Effector CD4-positive, alpha-beta T cell (primary cell): ENCODE data around the gene DNAH8.

Experiments
- DNase-seq: peaks from one replicate; pipeline ENCODE4 v3.0.0-alpha.2; 2020

DNAH8 gene

DNA sequence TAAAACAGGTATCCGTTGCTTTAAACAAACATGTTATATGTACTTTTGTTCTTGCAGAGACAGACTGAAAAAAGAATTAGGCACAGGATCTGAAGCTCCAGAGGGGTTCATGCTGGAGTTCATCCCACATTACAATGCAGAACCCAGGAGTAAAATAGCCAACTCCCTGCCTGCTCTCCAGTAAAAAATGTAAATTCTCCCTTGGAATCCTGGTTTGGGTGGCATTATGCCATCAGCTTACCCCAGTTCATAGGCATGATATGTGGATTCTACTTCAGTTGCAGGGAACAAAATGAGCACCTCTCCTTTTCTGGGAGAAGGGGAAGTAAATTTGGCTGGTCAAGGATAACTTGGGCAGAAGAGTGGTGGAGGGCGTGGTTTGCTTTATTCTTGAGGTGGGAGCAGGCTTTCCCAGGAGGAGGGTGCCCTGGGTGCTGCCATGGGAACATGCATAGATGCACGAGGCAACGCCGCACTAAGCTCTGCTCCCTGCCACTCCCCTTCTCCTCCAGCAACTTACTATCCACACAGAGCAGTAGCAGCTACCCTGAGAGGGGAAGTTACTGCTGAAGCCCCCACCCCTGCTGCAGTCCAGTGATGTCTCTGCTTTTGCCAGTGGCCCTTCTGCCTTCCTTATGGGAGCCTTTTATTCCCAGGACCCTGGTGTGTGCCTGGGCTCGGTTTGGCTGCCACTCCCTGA is 261.8 kb downstream of the DNAH8 start:
- DNase-seq, result no peak

DNA sequence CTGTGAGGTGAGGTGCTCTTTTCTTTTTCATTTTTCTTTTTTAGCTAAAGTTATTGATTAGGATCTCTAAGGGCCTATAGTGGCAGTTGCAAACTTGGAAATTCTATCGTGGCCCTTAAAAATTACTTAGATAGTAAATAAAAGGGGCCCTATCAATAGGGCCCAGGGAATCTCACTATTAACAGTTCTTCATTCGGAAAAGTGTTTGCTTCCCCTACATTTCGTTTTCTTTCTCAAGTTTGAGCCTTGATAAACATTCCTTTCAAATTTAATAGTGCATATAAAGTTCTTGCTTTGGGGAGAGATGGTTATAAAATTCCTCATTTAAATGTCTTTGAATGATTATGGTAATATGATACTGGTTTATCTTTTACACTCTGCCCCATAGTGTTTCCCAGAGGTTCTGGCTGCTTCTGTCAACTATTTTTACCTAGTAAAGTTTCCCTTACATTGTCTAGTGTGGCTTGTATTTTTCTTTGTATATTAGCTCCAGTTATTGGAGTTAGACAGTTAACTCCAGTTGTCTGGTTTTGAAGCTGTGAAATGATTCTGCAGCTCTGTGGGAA is 263.1 kb downstream of the DNAH8 start:
- DNase-seq, result no peak

GRCh38 chr6:38982470-38982869 is 267.4 kb downstream of the DNAH8 start:
- DNase-seq, result no peak

DNA sequence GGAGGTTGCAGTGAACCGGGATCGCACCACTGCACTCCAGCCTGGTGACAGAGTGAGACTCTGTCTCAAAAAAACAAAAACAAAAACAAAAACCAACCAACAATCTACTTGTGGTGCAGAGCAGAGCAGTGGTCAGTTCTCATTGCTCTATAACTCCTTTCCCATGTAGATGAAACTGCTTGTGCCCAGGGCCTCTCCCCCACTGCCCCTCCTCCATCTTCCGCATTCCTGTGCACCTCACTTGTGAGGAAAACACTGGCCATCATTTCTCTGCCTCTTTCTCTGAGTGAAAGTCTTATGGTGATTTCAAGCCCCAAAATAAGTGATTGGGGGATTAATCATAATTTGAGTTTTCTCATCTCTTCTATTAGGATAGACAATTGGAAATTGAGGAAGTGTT is 269.6 kb downstream of the DNAH8 start:
- no peak for DNase-seq

- no peak for DNase-seq
These were observed 270.7 kb downstream of the DNAH8 start for GRCh38 chr6:38985839-38986238.

DNA sequence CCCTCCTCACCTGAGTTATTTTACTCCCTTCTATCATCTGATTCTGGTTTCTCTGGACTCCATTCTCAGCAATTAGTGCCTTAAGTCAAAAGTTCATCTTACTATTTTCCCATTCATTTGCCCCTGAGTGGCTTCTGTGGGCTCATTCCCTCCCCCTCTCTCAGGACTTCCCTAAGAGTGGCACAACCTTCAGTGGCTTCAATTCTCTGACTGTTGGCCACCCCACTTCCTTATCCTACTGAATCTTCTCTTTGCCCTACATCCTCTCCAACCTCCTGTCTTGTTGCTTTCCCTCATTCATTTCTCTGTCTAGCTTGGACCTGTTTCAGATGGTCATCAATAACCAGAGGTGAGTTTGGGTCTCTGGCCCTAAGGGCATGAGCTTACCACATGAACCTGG is 272.4 kb downstream of the DNAH8 start:
- DNase-seq, result no peak

- DNase-seq, result no peak
These were observed 273.8 kb downstream of the DNAH8 start for GRCh38 chr6:38988736-38989449.

DNA sequence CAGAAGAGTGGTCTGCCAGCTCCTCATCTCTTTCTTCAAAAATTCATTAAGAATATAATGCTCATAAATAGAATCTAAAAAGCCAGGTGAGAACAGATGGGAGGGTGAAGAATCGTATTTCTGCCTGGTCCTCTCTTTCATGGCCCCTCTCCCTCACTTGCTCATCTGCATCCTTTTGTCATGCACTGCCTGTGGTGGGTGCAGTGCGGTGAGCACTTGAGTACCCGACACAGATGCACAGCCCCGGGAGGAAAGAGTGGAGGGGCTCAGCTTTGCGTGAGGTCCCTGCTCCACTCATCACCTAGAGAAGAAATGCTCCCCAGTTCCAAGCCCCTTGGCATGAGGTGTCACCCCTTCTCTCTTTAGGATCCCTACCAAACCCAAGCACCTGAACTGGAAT is 275.4 kb downstream of the DNAH8 start:
- DNase-seq, result no peak

DNA sequence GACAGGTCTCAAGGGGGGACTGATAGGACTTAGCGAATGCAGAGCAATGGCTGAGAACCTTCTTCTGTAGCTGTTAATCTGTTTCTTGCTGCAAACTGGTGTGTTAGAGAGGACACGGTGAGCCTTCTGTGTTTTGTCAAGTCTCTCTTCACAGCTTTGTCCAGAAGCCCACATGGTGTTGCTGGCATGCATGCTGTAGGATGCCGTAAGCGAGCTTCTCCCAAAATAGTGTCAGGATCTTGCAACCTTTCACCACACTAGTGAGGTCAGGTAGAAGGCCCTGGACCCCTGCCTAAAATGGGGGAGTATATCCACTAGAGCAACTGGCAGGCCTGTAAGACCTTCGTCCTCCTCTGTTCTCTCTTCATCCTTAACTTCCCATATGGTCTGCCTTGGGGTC is 281.6 kb downstream of the DNAH8 start:
- DNase-seq, result no peak

DNA sequence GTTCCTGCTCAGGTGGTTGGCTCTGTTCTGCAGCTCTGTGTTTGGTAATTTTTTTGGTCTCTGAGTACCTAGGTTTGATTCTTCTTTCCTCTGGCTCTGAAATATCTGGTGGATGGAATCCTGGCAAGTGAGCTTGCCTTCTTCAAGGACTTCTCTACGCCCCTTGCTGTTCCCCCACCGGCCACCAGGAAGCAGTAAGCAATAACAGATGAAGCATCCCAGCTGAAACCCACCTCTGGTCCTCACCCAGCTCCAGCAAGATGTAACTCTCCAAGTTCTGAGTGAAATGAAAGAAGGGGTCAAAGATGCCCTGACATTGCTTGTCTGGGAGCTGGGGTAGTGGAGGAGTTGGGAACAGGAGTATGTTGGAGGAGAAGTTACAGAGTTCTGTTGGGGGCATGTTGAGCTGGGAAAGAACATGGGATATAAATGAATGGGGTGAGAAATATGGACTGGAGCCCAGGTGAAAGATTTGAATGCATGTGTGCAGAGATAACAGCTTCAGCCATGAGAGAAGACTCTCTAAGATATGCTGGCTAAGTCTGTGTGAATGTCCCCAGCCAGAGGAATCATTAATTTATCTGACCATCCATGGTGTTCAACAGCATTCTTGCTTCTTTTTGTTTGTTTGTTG is 282.1 kb downstream of the DNAH8 start:
- no peak for DNase-seq

GRCh38 chr6:39003072-39003471 is 288.0 kb downstream of the DNAH8 start:
- DNase-seq, result no peak

GRCh38 chr6:39003492-39003891 is 288.4 kb downstream of the DNAH8 start:
- no peak for DNase-seq

GRCh38 chr6:39004801-39005200 is 289.7 kb downstream of the DNAH8 start:
- no peak for DNase-seq

DNA sequence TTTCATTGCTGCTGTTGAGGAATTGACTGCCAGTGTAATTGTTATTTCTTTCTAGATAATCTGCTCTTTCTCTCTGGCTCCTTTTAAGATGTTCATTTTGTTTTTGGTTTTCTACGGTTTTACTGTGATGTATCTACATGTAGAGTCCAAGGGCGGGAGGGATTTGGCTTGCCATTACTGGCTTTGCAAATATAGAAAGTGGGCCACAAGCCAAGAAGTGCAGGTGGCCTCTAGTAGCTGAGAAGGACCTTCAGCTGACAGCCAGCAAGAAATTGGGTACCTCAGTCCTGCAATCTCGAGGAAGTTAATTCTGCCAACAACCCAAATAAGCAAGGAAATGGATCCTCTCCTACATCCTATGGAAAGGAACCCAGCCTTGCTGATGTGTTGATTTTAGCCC is 290.7 kb downstream of the DNAH8 start:
- DNase-seq, result no peak

- no peak for DNase-seq
These were observed 292.5 kb downstream of the DNAH8 start for GRCh38 chr6:39007575-39007974.

GRCh38 chr6:39008737-39009136 is 293.6 kb downstream of the DNAH8 start:
- DNase-seq, result no peak

GRCh38 chr6:39009476-39009875 is 294.4 kb downstream of the DNAH8 start:
- DNase-seq, result no peak

GRCh38 chr6:39016839-39017546 is 301.9 kb downstream of the DNAH8 start:
- no peak for DNase-seq

DNA sequence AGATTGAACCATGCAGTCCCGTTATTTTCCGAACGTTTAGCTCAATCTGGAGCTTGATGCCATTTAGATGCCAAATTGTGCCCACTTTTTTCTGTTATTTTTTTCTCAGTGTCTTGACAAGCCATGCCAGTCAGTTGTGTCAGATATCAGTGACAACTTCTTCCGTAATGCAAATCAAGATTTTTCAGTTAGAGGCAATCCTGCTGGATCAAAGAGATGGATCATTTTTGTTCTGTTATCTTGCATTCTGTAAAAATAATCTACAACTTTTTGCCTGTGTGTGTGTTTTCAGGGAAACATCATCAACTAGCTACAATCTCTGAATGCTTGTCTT is 302.4 kb downstream of the DNAH8 start:
- no peak for DNase-seq

GRCh38 chr6:39018103-39018502 is 303.0 kb downstream of the DNAH8 start:
- DNase-seq, result no peak

DNA sequence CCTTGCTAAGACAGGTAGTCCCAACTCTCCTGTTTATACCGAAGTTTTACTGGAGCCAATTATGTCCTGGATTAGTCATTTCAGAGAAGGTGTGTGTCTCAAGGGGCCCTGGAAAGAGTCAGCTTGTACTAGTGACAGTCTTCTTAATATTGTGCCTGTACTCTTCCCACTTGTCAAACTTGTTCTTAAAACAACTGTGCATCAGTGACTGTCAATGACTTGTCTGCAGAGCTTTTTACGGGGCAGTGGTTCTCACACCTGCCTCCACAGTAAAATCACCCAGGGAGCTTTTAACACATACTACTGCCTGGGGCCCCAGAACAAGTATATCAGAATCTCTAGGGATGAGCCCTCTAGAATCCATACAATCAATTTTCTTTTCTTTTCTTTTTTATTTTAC is 305.0 kb downstream of the DNAH8 start:
- DNase-seq, result no peak

- no peak for DNase-seq
These were observed 305.9 kb downstream of the DNAH8 start for GRCh38 chr6:39021041-39021440.

- DNase-seq, result no peak
These were observed 306.7 kb downstream of the DNAH8 start for GRCh38 chr6:39021779-39022178.
